Kasumi-1 (cell line): ENCODE data around the gene MFSD6.

ENCODE experiments used
- DNase-seq, 2 experiments: peaks; one replicate each; lab custom pipeline; 2025; lab: John Stamatoyannopoulos, UW

The MFSD6 gene

GRCh38 chr2:190436557-190436956 lies 28.4 kb downstream of the MFSD6 start:
- no peak for DNase-seq

- no peak for DNase-seq
Measured at GRCh38 chr2:190440113-190440512, 32.0 kb downstream of the MFSD6 start.

GRCh38 chr2:190441564-190441963 lies 33.4 kb downstream of the MFSD6 start:
- DNase-seq = no peak

- DNase-seq = no peak
Measured at GRCh38 chr2:190443055-190443454, 34.9 kb downstream of the MFSD6 start.

- DNase-seq = no peak
Measured at GRCh38 chr2:190443778-190444481, 35.8 kb downstream of the MFSD6 start.

DNA sequence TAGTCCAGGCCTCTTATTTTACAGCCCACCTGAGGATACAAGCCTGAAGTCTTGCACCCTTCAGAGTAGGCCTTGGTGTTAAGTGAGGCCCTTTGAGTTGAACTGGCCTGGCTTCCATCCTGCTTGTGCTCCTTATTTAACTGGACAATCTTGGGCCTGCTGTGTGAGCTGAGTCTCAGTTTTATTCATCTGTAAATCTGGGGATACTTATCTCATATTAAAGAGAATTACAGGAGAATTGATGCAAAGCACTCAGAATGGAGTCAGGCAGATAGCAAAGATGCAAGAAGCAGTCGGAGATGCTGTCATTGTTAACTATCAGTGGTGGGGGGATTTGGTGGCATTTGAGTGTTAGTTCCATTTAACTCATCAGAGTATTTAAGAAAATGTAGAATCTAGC lies 36.8 kb downstream of the MFSD6 start:
- DNase-seq = no peak

DNA sequence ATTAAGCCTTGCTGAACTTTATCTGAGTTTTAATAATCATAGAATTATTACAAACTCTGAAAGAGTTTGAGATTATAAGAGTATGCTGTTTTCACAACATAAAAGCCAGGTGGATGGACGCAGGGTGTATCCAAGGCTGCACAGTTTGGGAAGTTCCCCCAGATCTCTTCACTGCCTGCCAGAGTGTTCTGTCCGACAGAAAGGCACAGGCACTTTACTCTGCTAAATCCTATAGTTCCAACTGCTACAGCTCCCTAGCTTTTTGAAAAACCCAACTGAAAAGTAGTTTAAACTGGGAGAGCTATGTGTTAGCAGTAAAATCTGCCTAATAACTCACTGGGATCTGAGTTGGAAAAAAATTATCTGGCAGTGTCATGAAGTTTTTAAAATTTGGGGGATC lies 38.0 kb downstream of the MFSD6 start:
- DNase-seq = no peak

DNA sequence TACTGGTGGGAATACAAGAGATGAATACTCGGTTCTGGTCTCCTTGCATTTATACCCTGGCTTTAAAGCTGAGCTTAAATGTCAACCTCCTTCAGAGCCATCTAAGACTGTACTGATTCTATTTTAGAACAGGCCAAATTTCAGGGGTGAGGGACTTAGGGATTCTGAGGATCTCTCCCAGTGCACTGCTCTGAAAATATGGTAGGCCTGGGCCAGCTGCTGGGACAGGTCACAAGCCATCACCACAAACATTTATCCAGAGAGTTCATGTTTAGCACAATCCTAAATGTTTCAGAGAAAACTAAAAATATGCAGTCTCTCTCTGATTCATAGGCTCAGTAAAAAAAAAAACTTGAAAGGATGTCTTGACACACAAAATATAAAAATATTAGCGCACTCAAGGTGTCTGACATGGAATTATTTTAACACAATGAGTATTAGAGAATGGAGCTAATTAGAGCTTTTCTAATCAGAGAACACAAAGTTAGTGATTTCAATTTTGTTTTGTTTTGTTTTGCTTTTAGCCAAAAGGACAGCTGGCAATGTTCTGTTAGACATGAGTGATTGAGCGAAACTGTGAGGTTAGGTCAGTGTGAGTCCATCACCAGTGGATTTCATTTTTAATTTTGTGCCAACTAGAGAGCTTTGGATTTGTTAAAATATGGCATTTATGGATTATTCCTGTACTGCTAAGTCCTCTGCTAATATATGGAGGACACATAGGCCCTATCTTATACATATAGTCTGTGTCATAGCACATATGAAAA lies 38.8 kb downstream of the MFSD6 start:
- DNase-seq = no peak

DNA sequence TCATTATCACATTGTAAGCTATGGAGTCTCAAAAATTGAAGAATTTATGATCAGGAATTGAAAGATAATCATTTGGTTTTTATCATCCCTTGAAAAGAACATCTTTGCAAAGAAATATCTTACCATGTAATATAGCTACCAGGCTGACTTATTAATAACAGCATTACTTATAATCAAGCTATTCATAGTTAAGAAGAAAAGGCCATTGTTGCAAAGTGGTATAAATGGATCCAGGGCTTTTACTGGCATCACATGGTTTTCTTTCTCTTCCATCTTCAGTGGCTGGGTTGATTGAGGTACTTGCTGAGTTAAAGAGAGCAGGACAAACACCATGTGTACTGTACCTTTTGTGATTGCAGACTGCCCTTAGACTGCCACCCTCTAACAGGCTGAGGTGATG lies 39.6 kb downstream of the MFSD6 start:
- DNase-seq = no peak

DNA sequence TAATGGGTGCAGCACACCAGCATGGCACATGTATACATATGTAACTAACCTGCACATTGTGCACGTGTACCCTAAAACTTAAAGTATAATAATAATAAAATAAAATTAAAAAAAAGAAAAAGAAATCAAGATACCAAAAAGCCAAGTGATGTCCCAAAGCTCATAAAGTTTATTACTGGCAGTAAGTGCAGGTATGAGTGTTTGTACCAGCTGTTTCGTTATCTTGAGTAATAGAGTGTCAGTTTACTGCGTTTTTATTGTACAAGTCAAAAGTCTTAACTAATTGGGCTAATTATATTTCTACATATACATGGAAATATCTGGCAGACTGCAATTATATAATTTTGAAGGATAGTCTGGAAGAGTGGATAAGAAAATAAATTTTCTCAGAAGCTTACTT lies 41.8 kb downstream of the MFSD6 start:
- no peak for DNase-seq

DNA sequence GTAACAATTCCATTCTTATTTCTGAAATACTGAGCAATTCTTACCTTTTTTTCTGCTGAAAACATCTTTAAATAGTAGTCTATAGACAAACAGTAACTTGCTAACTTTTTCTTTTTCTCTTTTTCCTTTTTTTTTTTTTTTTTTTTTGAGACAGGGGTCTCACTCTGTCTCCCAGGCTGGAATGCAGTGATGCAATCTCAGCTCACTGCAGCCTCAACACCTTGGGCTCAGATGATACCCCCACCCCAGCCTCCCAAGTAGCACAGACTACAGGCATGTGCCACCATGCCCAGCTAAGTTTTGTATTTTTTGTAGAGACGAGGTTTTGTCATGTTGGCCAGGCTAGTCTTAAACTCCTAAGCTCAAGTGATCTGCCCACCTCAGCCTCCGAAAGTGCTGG lies 42.2 kb downstream of the MFSD6 start:
- no peak for DNase-seq

DNA sequence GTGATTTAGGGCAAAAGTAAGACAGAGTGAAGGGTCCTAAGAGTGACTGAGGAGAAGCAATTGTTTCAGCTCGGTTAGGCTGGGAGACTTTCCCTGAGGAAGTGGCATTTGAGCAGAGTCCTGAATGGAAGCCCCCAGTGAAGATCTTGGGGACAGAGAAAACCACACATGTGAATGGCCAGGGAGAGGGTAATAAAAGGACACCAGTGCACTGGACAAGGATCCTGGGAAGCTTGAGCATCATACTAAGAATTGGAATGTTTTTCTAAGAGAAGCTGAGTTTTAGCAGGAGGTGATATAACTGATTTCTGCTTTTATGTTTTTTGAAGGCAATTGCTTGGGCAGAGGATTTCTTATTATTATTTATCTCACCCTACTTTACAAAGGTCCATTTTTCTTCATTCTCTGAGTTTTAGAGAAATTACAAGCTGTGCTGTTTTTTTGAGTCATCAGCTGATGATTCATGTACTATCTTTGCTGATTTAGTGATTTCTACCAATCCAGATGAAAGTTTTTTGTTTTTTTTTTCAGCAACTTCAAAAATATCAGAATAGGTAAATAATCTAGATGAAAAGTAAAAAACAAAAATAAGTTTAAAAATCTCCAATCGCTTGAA lies 43.5 kb downstream of the MFSD6 start:
- DNase-seq = no peak

GRCh38 chr2:190452433-190452832 lies 44.3 kb downstream of the MFSD6 start:
- no peak for DNase-seq

DNA sequence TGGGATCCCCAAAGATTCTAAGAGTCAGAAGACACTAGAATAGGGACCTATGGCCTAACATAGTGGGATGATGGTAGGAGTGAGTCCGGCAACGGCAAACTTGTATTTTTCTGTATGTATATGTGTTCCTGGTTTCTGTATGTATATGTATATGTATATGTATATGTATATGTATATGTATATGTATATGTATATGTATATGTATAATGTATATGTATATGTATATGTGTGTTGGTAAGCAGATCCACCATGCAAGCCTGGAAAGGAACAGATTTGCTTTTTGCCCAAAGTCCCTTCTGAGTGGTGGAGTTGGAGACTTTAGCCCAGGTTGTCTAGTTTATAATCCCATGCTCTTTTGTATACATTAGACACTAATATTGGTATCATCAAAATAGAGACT lies 46.6 kb downstream of the MFSD6 start:
- DNase-seq = no peak

- DNase-seq = no peak
Measured at GRCh38 chr2:190455358-190456095, 47.4 kb downstream of the MFSD6 start.

- no peak for DNase-seq
Measured at GRCh38 chr2:190456833-190457232, 48.7 kb downstream of the MFSD6 start.

GRCh38 chr2:190457256-190457655 lies 49.1 kb downstream of the MFSD6 start:
- DNase-seq = no peak

DNA sequence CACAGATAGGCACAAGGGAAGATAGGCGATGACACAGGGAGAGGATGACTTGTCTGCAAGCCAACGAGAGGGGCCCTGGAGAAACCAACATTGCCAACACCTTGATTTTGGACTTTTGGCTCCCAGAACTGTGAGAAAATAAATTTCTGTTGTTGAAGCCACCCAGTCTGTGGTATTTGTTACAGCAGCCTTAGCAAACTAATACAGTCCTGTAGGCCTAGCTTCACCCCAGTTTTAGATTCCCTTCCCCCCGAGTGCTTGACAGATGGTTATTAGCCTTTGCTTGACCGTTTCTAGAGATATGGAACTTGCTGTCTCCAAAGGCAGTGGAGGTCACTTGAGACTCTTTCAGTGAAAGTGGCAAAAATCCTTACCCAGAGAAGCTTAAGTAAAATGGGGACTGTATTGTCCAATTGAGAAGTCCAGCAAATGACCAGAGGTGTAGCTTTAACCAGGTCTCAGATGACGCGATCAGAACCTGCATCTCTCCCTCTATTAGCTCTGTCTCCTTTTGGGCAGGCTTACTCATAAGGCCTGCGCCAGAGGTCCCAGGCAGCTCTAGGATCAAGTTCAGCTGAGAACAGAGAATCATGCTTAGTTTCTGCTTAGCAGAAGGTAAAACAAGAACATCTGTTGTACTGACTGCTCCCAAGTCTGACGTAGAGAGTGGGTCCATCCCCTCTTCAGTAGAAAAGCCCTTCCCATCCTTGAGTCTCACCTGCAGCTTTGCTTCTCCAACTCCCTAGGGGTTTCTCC lies 50.4 kb downstream of the MFSD6 start:
- DNase-seq = no peak

- no peak for DNase-seq
Measured at GRCh38 chr2:190459881-190460280, 51.7 kb downstream of the MFSD6 start.

- DNase-seq = no peak
Measured at GRCh38 chr2:190460487-190460886, 52.3 kb downstream of the MFSD6 start.

DNA sequence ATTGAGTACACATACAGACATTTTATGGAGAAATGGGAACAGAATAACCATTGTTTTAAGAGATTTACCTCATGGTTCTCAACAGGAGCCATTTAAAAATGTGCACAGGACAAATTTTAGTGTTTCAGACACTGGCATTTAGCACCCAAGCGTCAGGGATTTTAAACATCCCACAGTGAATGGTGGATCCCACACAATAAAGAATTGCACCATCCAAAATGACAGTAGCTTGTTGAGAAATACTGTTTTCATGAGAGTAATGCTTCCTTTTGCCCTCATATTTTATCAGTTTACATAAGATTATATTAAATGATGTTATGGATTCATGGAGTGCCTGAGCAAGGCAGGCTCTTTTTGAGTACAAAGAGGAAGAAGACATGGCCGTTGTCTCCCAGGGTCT lies 54.0 kb downstream of the MFSD6 start:
- DNase-seq = no peak

- DNase-seq = no peak
Measured at GRCh38 chr2:190462611-190463010, 54.5 kb downstream of the MFSD6 start.
